Left lung (tissue), 10 donors: ENCODE data around the gene XPO4. TPM values are rescaled to one million over a fixed set of nuclear protein-coding genes. Genes with fewer than 3 reads are reported as not detected.
"Not testable (repeated sequence)": the region's sequence is repeated elsewhere in the genome, so short reads cannot be mapped to it uniquely, and the experiment has no call there.

Source experiments
- ATAC-seq: fragments of 200-7000 bp; cut with Tn5 transposase; one replicate; pipeline ENCODE4 v1.9.1; 2020; ENCODE audit warnings: moderate library complexity
- DNase-seq, 4 donors: peaks; one replicate each; pipeline ENCODE4 v3.0.0-alpha.2; 2013 to 2020
- H3K27ac ChIP-seq, 2 donors: fragments of 200-600 bp; sonication (generic) in 1 of 2; one replicate each; pipeline versions ENCODE4 v1.5.0 to v1.8.0; 2020 to 2021
- H3K27me3 ChIP-seq, 2 donors: fragments of 200-600 bp; sonication (generic) in 1 of 2; one replicate each; pipeline versions ENCODE4 v1.5.0 to v1.8.0; 2020 to 2021
- H3K36me3 ChIP-seq, 2 donors: fragments of 200-600 bp; sonication (generic) in 1 of 2; one replicate each; pipeline versions ENCODE4 v1.5.0 to v1.8.0; 2020 to 2021
- H3K4me1 ChIP-seq, 2 donors: fragments of 200-600 bp; one replicate each; pipeline ENCODE4 v1.8.0; 2021
- H3K4me3 ChIP-seq, 2 donors: fragments of 200-600 bp; sonication (generic) in 1 of 2; one replicate each; pipeline versions ENCODE4 v1.5.0 to v1.8.0; 2020 to 2021; ENCODE audit warnings: mild to moderate bottlenecking in 1 of 2
- H3K9me3 ChIP-seq, 2 donors: fragments of 200-600 bp; sonication (generic) in 1 of 2; one replicate each; pipeline versions ENCODE4 v1.5.0 to v1.8.0; 2020 to 2021
- intact Hi-C, 2 donors: fragments of 100-400 bp; cut with DNase I; formaldehyde crosslinking; loops; one replicate each; pipeline versions ENCODE4 v1.11.2 to v1.14.2; 2022
- polyA plus RNA-seq, 6 donors: library from polyadenylated mRNA; unstranded; fragments of 120-200 nt; gene quantifications; one replicate each; pipeline ENCODE4 v1.2.1, GENCODE V29; 2013; ENCODE audit not compliant: insufficient read length in 6 of 6
- total RNA-seq, 2 donors: library from RNA; stranded (reverse); fragmentation: NEBNext Ultra II Directional; extraction: Animal tissue kit (Norgen Biotek cat#: 25700); gene quantifications; one replicate each; pipeline ENCODE4 v1.2.1, GENCODE V29; 2021
- TF ChIP-seq, protein P1 (sequence below), 2 donors: fragments of 200-600 bp; sonication (generic) in 1 of 2; IDR thresholded peaks; one replicate each; pipeline versions ENCODE4 v1.5.0 to v1.8.0; 2021; ENCODE audit warnings: antibody characterized with exemption in 2 of 2
- donor health status: DM: no; HTN: yes; CAD: no.
- donor health status: DM: no; HTN: no; CAD: no.

XPO4 gene
- total and polyA plus RNA-seq, 8 donors = 18.3 to 24.8 (median 19.4) TPM

DNA sequence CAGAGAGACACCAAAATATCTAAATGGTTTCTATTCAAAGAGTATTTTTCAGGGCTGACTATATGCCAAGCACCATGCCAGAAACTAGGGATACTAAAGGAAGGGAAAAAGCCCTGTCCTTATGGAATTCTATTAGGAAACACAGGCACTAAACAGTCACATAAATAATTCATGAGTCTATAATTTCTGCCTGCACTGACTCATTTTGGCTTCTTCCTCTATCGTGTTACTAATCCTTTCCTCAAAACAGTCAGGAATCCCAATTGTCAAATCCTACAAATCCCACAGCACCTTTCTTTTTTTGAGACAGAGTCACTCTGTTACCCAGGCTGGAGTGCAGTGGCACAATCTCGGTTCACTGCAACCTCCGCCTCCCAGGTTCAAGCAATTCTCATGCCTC lies 29.2 kb downstream of the XPO4 start:
- Histone ChIP-seq H3K4me3 (no peak overlapping the region), H3K9me3 (peaks cover 0 to 3% of the 10 kb centered on the region in 2 donors), H3K4me1 (no peaks in the 10 kb centered on the region), H3K27me3 (no peaks in the 10 kb centered on the region), H3K36me3 (no peaks in the 10 kb centered on the region), H3K27ac (no peak overlapping the region)
- ATAC-seq (no peak), DNase-seq (no peak)
- TF ChIP-seq, protein P1, sequence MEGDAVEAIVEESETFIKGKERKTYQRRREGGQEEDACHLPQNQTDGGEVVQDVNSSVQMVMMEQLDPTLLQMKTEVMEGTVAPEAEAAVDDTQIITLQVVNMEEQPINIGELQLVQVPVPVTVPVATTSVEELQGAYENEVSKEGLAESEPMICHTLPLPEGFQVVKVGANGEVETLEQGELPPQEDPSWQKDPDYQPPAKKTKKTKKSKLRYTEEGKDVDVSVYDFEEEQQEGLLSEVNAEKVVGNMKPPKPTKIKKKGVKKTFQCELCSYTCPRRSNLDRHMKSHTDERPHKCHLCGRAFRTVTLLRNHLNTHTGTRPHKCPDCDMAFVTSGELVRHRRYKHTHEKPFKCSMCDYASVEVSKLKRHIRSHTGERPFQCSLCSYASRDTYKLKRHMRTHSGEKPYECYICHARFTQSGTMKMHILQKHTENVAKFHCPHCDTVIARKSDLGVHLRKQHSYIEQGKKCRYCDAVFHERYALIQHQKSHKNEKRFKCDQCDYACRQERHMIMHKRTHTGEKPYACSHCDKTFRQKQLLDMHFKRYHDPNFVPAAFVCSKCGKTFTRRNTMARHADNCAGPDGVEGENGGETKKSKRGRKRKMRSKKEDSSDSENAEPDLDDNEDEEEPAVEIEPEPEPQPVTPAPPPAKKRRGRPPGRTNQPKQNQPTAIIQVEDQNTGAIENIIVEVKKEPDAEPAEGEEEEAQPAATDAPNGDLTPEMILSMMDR (IDR thresholded peaks at IDR 0.05) = no peak
- intact Hi-C loops = no loop called here

DNA sequence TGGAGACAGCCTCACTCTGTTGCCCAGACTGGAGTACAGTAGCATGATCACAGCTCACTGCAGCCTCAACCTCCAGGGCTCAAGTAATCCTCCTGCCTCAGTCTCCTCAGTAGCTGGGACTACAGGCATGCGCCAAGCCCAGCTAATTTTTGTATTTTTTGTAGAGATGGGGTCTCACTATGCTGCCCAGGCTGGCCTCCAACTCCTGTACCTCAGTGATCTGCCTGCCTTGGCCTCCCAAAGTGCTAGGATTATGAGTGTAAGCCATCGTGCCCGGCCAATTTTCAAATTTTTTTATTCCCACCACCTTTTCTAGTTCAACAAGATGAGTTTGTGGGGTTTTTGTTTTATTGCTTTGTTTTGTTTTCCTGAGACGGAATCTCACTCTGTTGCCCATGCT lies 31.7 kb downstream of the XPO4 start:
- intact Hi-C loops = no loop called here
- no peak for DNase-seq
- Histone ChIP-seq H3K27ac (no peak overlapping the region), H3K9me3 (no peaks in the 10 kb centered on the region), H3K4me3 (no peak overlapping the region), H3K4me1 (no peaks in the 10 kb centered on the region), H3K27me3 (no peaks in the 10 kb centered on the region), H3K36me3 (no peaks in the 10 kb centered on the region)
- TF ChIP-seq, protein P1 (IDR thresholded peaks at IDR 0.05) = no peak
- no peak for ATAC-seq

- Histone ChIP-seq H3K27ac (no peak overlapping the region), H3K27me3 (no peaks in the 10 kb centered on the region), H3K4me3 (no peak overlapping the region), H3K36me3 (no peaks in the 10 kb centered on the region), H3K4me1 (no peaks in the 10 kb centered on the region), H3K9me3 (no peaks in the 10 kb centered on the region)
- DNase-seq (no peak), ATAC-seq (peak; percentile 69)
- intact Hi-C loops = no loop called here
- TF ChIP-seq, protein P1 (IDR thresholded peaks at IDR 0.05) = no peak
Observed at GRCh38 chr13:20869540-20869939, 33.0 kb downstream of the XPO4 start.

DNA sequence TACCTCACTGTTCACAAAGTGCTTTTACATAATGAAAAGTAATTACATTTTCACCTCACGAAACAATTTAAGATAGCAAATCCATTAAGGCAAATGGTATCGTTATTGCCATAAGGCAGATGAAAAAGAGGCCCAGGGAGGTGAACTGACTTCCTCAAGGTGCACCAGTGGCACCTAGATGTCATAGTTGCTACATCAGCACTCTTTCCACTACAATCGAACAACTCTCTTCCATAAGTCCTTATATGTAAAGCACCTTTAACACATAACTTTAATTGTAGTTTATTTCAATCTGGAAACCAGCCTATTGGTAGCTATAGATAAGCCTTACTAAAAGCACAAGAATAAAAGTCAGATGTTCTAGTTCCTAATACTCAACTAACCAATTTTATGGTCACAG lies 35.1 kb downstream of the XPO4 start:
- peaks cover 0 to 5% of the 10 kb centered on the region in 2 donors for H3K36me3 ChIP-seq
- H3K4me1 ChIP-seq = no peaks in the 10 kb centered on the region
- no peak overlapping the region for H3K27ac ChIP-seq
- DNase-seq (no peak), ATAC-seq (no peak)
- no peak overlapping the region for H3K4me3 ChIP-seq
- H3K9me3 ChIP-seq = no peaks in the 10 kb centered on the region
- H3K27me3 ChIP-seq = no peaks in the 10 kb centered on the region
- TF ChIP-seq, protein P1 (IDR thresholded peaks at IDR 0.05) = no peak
- intact Hi-C loops = no loop called here

DNA sequence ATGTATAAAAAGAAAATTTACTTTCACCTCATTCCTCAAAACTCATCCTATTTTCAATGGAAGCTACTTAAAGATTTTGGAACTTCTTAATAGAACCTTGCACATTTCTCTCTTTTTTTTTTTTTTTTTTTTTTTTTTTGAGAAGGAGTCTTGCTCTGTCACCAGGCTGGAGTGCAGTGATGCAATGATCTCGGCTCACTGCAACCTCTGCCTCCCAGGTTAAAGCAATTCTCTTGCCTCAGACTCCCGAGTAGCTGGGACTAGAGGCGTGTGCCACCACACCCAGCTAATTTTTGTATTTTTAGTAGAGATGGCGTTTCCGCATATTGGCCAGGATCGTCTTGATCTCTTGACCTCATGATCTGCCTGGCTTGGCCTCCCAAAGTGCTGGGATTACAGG lies 40.9 kb downstream of the XPO4 start:
- intact Hi-C loops, H3K27me3 ChIP-seq, DNase-seq, H3K27ac ChIP-seq, H3K4me1 ChIP-seq, H3K9me3 ChIP-seq, H3K4me3 ChIP-seq, ATAC-seq: not testable (repeated sequence)
- H3K36me3 ChIP-seq = peaks cover 0 to 19% of the 10 kb centered on the region in 2 donors

DNA sequence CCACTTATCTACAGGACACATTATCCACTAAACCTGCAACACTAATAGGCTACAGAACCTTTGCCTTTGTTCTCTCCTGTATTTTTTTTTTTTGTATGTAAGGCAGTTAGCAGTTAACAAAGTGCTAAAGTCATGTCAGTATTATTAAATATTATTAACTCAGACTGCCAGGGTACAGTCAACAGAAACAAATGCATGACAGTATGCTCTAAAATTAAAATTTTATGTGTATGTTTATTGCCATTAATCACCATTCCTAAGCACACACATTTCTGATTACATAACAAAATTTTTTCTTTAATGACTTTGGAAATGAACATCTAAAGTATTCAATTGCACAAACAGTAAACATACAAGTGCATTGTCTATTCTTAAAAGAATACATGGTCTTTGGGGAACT lies 41.7 kb downstream of the XPO4 start:
- TF ChIP-seq, protein P1 (IDR thresholded peaks at IDR 0.05) = no peak
- no peak for DNase-seq
- intact Hi-C loops = no loop called here

More for the DNA sequence above, 41.7 kb downstream of the XPO4 start:
- Histone ChIP-seq H3K27me3 (no peaks in the 10 kb centered on the region), H3K36me3 (peaks cover 0 to 19% of the 10 kb centered on the region in 2 donors), H3K4me3 (no peak overlapping the region), H3K9me3 (no peaks in the 10 kb centered on the region), H3K27ac (no peak overlapping the region), H3K4me1 (no peaks in the 10 kb centered on the region)
- ATAC-seq = no peak
